ENCODE measurements around the gene SLC2A5.

The SLC2A5 gene

GRCh38 chr1:9052272-9053049 lies 17.0 kb downstream of the SLC2A5 start:
- Histone ChIP-seq H3K9me3 (ENCODE audit: control insufficient read depth, insufficient read depth, low read length) (no peaks in the 10 kb centered on the region), H3K36me3 (ENCODE audit: control insufficient read depth, insufficient read depth, low read length) (no peaks in the 10 kb centered on the region)

GRCh38 chr1:9051379-9051778 lies 18.1 kb downstream of the SLC2A5 start:
- Histone ChIP-seq H3K4me3 (ENCODE audit: low read depth, low read length) (no peak overlapping the region), H3K9me3 (ENCODE audit: control insufficient read depth, insufficient read depth, low read length) (no peaks in the 10 kb centered on the region), H3K27me3 (ENCODE audit: control insufficient read depth, insufficient read depth, low read length) (no peaks in the 10 kb centered on the region), H3K9ac (ENCODE audit: low read depth, low read length) (no peak overlapping the region), H3K4me1 (ENCODE audit: control insufficient read depth, insufficient read depth, low read length) (no peaks in the 10 kb centered on the region), H3K36me3 (ENCODE audit: control insufficient read depth, insufficient read depth, low read length) (no peaks in the 10 kb centered on the region)

More at GRCh38 chr1:9052272-9053049, 17.0 kb downstream of the SLC2A5 start:
- Histone ChIP-seq H3K9ac (ENCODE audit: low read depth, low read length) (no peak overlapping the region), H3K4me3 (ENCODE audit: low read depth, low read length) (no peak overlapping the region), H3K27me3 (ENCODE audit: control insufficient read depth, insufficient read depth, low read length) (no peaks in the 10 kb centered on the region), H3K4me1 (ENCODE audit: control insufficient read depth, insufficient read depth, low read length) (no peaks in the 10 kb centered on the region)

GRCh38 chr1:9050803-9051202 lies 18.6 kb downstream of the SLC2A5 start:
- no peak overlapping the region for H3K9ac ChIP-seq (ENCODE audit: low read depth, low read length)
- H3K27me3 ChIP-seq (ENCODE audit: control insufficient read depth, insufficient read depth, low read length) = no peaks in the 10 kb centered on the region
- no peaks in the 10 kb centered on the region for H3K36me3 ChIP-seq (ENCODE audit: control insufficient read depth, insufficient read depth, low read length)
- no peak overlapping the region for H3K4me3 ChIP-seq (ENCODE audit: low read depth, low read length)
- H3K9me3 ChIP-seq (ENCODE audit: control insufficient read depth, insufficient read depth, low read length) = no peaks in the 10 kb centered on the region
- H3K4me1 ChIP-seq (ENCODE audit: control insufficient read depth, insufficient read depth, low read length) = no peaks in the 10 kb centered on the region

GRCh38 chr1:9048551-9048950 lies 20.9 kb downstream of the SLC2A5 start:
- Histone ChIP-seq H3K27me3 (ENCODE audit: control insufficient read depth, insufficient read depth, low read length) (no peaks in the 10 kb centered on the region), H3K4me1 (ENCODE audit: control insufficient read depth, insufficient read depth, low read length) (no peaks in the 10 kb centered on the region), H3K4me3 (ENCODE audit: low read depth, low read length) (no peak overlapping the region), H3K9ac (ENCODE audit: low read depth, low read length) (no peak overlapping the region), H3K36me3 (ENCODE audit: control insufficient read depth, insufficient read depth, low read length) (no peaks in the 10 kb centered on the region), H3K9me3 (ENCODE audit: control insufficient read depth, insufficient read depth, low read length) (no peaks in the 10 kb centered on the region)

GRCh38 chr1:9047019-9047418 lies 22.4 kb downstream of the SLC2A5 start:
- Histone ChIP-seq H3K4me1 (ENCODE audit: control insufficient read depth, insufficient read depth, low read length) (no peaks in the 10 kb centered on the region), H3K27me3 (ENCODE audit: control insufficient read depth, insufficient read depth, low read length) (no peaks in the 10 kb centered on the region), H3K9me3 (ENCODE audit: control insufficient read depth, insufficient read depth, low read length) (no peaks in the 10 kb centered on the region), H3K36me3 (ENCODE audit: control insufficient read depth, insufficient read depth, low read length) (no peaks in the 10 kb centered on the region), H3K4me3 (ENCODE audit: low read depth, low read length) (no peak overlapping the region), H3K9ac (ENCODE audit: low read depth, low read length) (no peak overlapping the region)

- Histone ChIP-seq H3K9me3 (ENCODE audit: control insufficient read depth, insufficient read depth, low read length) (no peaks in the 10 kb centered on the region), H3K9ac (ENCODE audit: low read depth, low read length) (no peak overlapping the region), H3K4me1 (ENCODE audit: control insufficient read depth, insufficient read depth, low read length) (no peaks in the 10 kb centered on the region), H3K36me3 (ENCODE audit: control insufficient read depth, insufficient read depth, low read length) (no peaks in the 10 kb centered on the region), H3K4me3 (ENCODE audit: low read depth, low read length) (no peak overlapping the region), H3K27me3 (ENCODE audit: control insufficient read depth, insufficient read depth, low read length) (no peaks in the 10 kb centered on the region)
These were observed 23.4 kb downstream of the SLC2A5 start for GRCh38 chr1:9045861-9046510.

- Histone ChIP-seq H3K36me3 (ENCODE audit: control insufficient read depth, insufficient read depth, low read length) (no peaks in the 10 kb centered on the region), H3K27me3 (ENCODE audit: control insufficient read depth, insufficient read depth, low read length) (no peaks in the 10 kb centered on the region), H3K4me3 (ENCODE audit: low read depth, low read length) (no peak overlapping the region), H3K4me1 (ENCODE audit: control insufficient read depth, insufficient read depth, low read length) (no peaks in the 10 kb centered on the region), H3K9ac (ENCODE audit: low read depth, low read length) (no peak overlapping the region), H3K9me3 (ENCODE audit: control insufficient read depth, insufficient read depth, low read length) (no peaks in the 10 kb centered on the region)
These were observed 25.2 kb downstream of the SLC2A5 start for GRCh38 chr1:9044236-9044635.

- Histone ChIP-seq H3K9me3 (ENCODE audit: control insufficient read depth, insufficient read depth, low read length) (no peaks in the 10 kb centered on the region), H3K4me1 (ENCODE audit: control insufficient read depth, insufficient read depth, low read length) (no peaks in the 10 kb centered on the region), H3K27me3 (ENCODE audit: control insufficient read depth, insufficient read depth, low read length) (no peaks in the 10 kb centered on the region), H3K4me3 (ENCODE audit: low read depth, low read length) (no peak overlapping the region), H3K9ac (ENCODE audit: low read depth, low read length) (no peak overlapping the region), H3K36me3 (ENCODE audit: control insufficient read depth, insufficient read depth, low read length) (no peaks in the 10 kb centered on the region)
These were observed 27.2 kb downstream of the SLC2A5 start for GRCh38 chr1:9042272-9042671.

- H3K36me3 ChIP-seq (ENCODE audit: control insufficient read depth, insufficient read depth, low read length) = no peaks in the 10 kb centered on the region
These were observed 28.2 kb downstream of the SLC2A5 start for GRCh38 chr1:9041116-9041779.

GRCh38 chr1:9040659-9041030 lies 28.8 kb downstream of the SLC2A5 start:
- no peaks in the 10 kb centered on the region for H3K4me1 ChIP-seq (ENCODE audit: control insufficient read depth, insufficient read depth, low read length)
- no peaks in the 10 kb centered on the region for H3K36me3 ChIP-seq (ENCODE audit: control insufficient read depth, insufficient read depth, low read length)
- H3K27me3 ChIP-seq (ENCODE audit: control insufficient read depth, insufficient read depth, low read length) = no peaks in the 10 kb centered on the region
- no peaks in the 10 kb centered on the region for H3K9me3 ChIP-seq (ENCODE audit: control insufficient read depth, insufficient read depth, low read length)
- no peak overlapping the region for H3K4me3 ChIP-seq (ENCODE audit: low read depth, low read length)
- H3K9ac ChIP-seq (ENCODE audit: low read depth, low read length) = no peak overlapping the region

More at GRCh38 chr1:9041116-9041779, 28.2 kb downstream of the SLC2A5 start:
- Histone ChIP-seq H3K4me3 (ENCODE audit: low read depth, low read length) (no peak overlapping the region), H3K9me3 (ENCODE audit: control insufficient read depth, insufficient read depth, low read length) (no peaks in the 10 kb centered on the region), H3K27me3 (ENCODE audit: control insufficient read depth, insufficient read depth, low read length) (no peaks in the 10 kb centered on the region), H3K4me1 (ENCODE audit: control insufficient read depth, insufficient read depth, low read length) (no peaks in the 10 kb centered on the region), H3K9ac (ENCODE audit: low read depth, low read length) (no peak overlapping the region)

GRCh38 chr1:9039761-9040658 lies 29.4 kb downstream of the SLC2A5 start:
- Histone ChIP-seq H3K4me1 (ENCODE audit: control insufficient read depth, insufficient read depth, low read length) (no peaks in the 10 kb centered on the region), H3K9me3 (ENCODE audit: control insufficient read depth, insufficient read depth, low read length) (no peaks in the 10 kb centered on the region), H3K36me3 (ENCODE audit: control insufficient read depth, insufficient read depth, low read length) (no peaks in the 10 kb centered on the region), H3K9ac (ENCODE audit: low read depth, low read length) (no peak overlapping the region), H3K4me3 (ENCODE audit: low read depth, low read length) (no peak overlapping the region), H3K27me3 (ENCODE audit: control insufficient read depth, insufficient read depth, low read length) (no peaks in the 10 kb centered on the region)

Data from iPS-15b (cell line).